ENCODE data around the gene SLC16A5.
"Not testable (repeated sequence)": the region's sequence is repeated elsewhere in the genome, so short reads cannot be mapped to it uniquely, and the experiment has no call there.

SLC16A5 gene

DNA sequence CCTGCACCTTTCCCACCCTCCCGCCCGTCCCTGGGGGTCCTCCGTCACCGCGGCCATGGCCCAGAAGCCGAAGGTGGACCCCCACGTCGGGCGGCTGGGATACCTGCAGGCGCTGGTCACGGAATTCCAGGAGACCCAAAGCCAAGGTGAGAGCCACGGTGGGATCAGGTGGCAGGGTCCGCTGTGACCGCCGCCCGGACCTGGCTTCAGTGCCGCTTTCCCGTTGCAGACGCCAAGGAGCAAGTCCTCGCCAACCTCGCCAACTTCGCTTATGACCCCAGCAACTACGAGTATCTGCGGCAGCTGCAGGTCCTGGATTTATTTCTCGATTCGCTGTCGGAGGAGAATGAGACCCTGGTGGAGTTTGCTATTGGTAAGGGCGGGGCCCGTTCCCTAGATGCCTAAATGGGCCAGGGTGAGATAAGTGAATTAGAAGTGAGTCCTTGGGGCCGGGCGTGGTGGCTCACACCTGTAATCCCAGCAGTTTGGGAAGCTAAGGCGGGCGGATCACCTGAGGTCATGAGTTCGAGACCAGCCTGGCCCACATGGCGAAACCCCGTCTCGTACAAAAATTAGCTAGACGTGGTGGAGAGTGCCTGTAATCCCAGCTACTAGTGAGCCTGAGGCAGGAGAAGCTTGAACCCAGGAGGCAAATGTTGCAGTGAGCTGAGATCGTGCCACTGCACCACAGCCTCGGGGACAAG lies 22.6 kb downstream of the SLC16A5 start:
- no peak for DNase-seq (ENCODE audit: low read depth)

GRCh38 chr17:75111777-75112335 lies 24.1 kb downstream of the SLC16A5 start:
- no peak for DNase-seq (ENCODE audit: low read depth)

GRCh38 chr17:75113798-75114551 lies 26.2 kb downstream of the SLC16A5 start:
- DNase-seq (ENCODE audit: low read depth), result peak; percentile 75

GRCh38 chr17:75114552-75115314 lies 27.0 kb downstream of the SLC16A5 start:
- no peak for DNase-seq (ENCODE audit: low read depth)

DNA sequence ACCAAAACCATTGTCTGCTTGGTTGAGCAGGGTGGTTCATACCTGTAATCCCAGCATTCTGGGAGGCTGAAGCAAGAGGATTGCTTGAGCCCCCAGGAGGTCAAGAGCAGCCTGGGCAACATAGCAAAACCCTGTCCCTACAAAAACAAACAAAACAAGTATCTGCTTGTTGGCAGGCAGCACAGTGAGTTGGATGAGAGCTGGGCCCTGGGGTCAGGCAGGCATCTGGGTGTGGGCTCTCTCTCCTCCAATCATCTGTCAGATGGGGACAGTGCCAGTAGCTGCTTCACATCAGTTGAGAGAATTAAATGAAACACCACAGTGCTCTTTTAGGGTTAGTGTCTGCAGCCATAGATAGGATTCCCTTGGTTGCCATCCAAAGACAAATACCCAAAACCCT lies 27.8 kb downstream of the SLC16A5 start:
- DNase-seq (ENCODE audit: low read depth), result no peak

DNA sequence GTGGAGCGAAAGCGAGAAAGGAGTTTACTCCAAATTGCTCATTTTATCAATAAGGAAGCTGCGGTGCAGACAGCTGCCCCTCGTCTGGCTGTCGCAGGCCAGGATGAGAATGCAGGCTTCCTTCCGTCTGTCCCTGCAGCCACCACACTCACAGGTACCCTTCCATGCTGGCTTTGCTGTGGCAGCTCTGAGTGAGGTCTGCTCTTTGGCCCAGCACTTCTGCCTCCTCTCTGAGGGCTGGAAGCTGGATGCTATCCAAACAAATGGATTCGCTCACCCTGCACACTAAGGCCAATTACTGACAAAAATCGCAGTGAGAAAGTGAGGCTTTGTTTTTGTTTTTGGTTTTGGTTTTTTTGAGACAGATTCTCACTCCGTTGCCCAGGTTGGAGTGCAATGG lies 29.0 kb downstream of the SLC16A5 start:
- no peak for DNase-seq (ENCODE audit: low read depth)

- no peak for DNase-seq (ENCODE audit: low read depth)
Observed at GRCh38 chr17:75118307-75118706, 30.6 kb downstream of the SLC16A5 start.

- peak; percentile 55 for DNase-seq (ENCODE audit: low read depth)
Observed at GRCh38 chr17:75124041-75124818, 36.5 kb downstream of the SLC16A5 start.

DNA sequence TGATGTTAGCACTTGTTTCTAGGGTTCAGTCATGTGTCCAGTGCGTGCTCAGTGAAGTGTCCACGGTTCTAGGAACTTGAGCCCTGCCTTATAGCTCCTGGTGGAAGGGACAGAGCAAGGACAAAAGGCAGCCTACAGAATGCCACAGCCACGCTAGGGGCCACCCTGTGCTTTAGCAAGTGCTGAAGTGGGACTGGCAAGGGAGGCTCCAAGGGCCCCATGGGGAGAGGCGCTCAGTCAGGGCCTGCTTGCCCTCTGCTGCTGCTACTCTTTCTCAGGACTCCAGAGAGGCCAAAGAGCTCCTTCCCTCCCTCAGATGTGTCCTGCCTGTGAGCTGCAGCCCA lies 37.0 kb downstream of the SLC16A5 start:
- no peak for DNase-seq (ENCODE audit: low read depth)

GRCh38 chr17:75125984-75126383 lies 38.2 kb downstream of the SLC16A5 start:
- DNase-seq (ENCODE audit: low read depth), result no peak

- no peak for DNase-seq (ENCODE audit: low read depth)
Observed at GRCh38 chr17:75126954-75127353, 39.2 kb downstream of the SLC16A5 start.

GRCh38 chr17:75127936-75128335 lies 40.2 kb downstream of the SLC16A5 start:
- not testable (repeated sequence) for DNase-seq (ENCODE audit: low read depth)

GRCh38 chr17:75128694-75129505 lies 41.1 kb downstream of the SLC16A5 start:
- no peak for DNase-seq (ENCODE audit: low read depth)

- no peak for DNase-seq (ENCODE audit: low read depth)
Observed at GRCh38 chr17:75129576-75129975, 41.8 kb downstream of the SLC16A5 start.

DNA sequence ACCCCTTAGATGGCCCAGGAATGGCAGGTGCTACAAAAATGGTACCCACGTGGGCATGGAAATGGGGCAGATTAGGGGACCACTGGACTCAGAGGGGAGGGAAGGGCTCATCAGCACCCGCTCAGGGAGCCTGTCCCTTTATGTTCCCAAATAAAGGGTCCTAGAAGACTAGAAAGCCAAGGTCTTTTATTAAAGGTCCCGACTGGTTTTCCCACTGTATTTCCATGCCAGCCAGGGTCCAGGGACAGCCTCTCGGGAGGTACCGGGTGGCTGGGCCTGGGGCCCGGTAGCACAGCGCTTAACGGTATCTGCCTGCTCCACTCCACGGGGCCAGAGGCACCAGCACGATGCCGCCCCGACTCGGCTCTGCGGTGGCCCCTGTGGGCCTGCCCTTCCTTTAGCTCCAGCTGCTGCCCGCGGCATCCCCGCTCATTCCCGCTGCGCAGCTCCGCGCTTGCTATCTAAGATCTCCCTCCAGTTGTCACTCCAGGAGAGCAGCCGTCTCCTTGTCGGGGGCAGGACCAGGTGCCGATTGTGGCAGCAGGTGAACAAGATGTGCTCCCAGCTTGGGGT lies 42.4 kb downstream of the SLC16A5 start:
- no peak for DNase-seq (ENCODE audit: low read depth)

DNA sequence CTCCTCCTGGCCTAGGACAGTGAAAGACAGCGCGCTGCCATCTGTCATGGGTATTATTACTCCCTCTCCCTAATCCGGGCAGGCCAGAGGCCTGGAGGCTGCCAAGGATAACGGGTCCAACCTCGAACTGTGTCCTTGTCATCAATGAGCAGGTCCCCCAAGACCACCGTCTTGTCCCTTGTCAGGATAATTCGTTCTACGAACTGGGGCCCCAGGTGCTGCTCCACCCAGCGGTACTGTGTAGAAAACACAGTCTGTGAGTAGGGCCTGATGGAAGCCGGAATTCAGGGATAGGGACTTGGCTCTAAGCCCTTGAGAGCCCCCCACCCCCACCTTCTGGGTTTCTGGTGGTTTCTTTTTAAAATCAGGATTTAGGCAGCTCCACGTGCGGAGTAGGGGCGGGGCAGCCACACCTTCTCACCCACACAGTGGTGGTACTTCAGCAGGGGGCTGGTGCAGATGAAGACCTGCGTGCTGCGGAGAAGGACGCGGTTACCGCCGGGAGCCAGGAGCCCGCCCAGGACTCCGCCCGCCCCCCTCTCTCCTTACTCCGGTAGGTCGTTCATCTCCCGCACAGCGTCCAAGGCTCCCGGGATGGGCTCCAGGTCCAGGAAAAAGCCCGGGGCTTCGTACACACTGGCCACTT lies 43.0 kb downstream of the SLC16A5 start:
- peak; percentile 33 for DNase-seq (ENCODE audit: low read depth)

GRCh38 chr17:75131278-75132017 lies 43.7 kb downstream of the SLC16A5 start, which contains the start of gene NT5C:
NT5C (minus strand) TSS chr17:75131742; CDS start chr17:75131707, 35 bp downstream.
- DNase-seq (ENCODE audit: low read depth), result peak; percentile 54

GRCh38 chr17:75132018-75133000 lies 44.6 kb downstream of the SLC16A5 start:
- not testable (repeated sequence) for DNase-seq (ENCODE audit: low read depth)

All from stimulated activated CD8-positive, alpha-beta memory T cell treated with anti-CD3 and anti-CD28 coated beads, Interleukin-12 subunit alpha, Interleukin-12 subunit beta, amount 100 ng/mL, for 4 hours (primary cell).